WERI-Rb-1 (cell line): Measurements from ENCODE around the gene EPHA4.

ENCODE experiments used
- DNase-seq: peaks from one replicate; pipeline ENCODE4 v3.0.0-alpha.2; 2020
- H3K27ac ChIP-seq: fragments of 250-450 bp; sonication (Bioruptor Pico); 2 replicates; pipeline ENCODE4 v1.5.1; 2020; ENCODE audit warnings: mild to moderate bottlenecking, moderate library complexity
- H3K27me3 ChIP-seq: fragments of 250-450 bp; sonication (Bioruptor Pico); 2 replicates; pipeline ENCODE4 v1.5.1; 2021; ENCODE audit warnings: mild to moderate bottlenecking, low read depth, moderate library complexity; ENCODE audit not compliant: insufficient read depth, severe bottlenecking
- H3K36me3 ChIP-seq: fragments of 250-450 bp; sonication (Bioruptor Pico); 2 replicates; pipeline ENCODE4 v1.5.1; 2020; ENCODE audit warnings: mild to moderate bottlenecking, moderate library complexity
- H3K4me3 ChIP-seq: 2 replicates; pipeline ENCODE4 v1.5.1; 2011; ENCODE audit warnings: low read depth, mild to moderate bottlenecking, control low read depth, low read length
- H3K9me3 ChIP-seq: fragments of 250-450 bp; sonication (Bioruptor Pico); 2 replicates; pipeline ENCODE4 v1.5.1; 2021; ENCODE audit warnings: mild to moderate bottlenecking, moderate library complexity; ENCODE audit not compliant: severe bottlenecking
- CTCF ChIP-seq: IDR thresholded peaks from 2 replicates; pipeline ENCODE4 v1.5.1; 2011; ENCODE audit warnings: low read depth, mild to moderate bottlenecking, control low read depth, inconsistent platforms, low read length

The EPHA4 gene

GRCh38 chr2:221567231-221567760 lies 4.8 kb downstream of the EPHA4 start:
- no peaks in the 10 kb centered on the region for H3K9me3 ChIP-seq
- no peaks in the 10 kb centered on the region for H3K36me3 ChIP-seq

GRCh38 chr2:221563270-221563985 lies 8.7 kb downstream of the EPHA4 start:
- no peaks in the 10 kb centered on the region for H3K9me3 ChIP-seq
- DNase-seq: no peak
- H3K36me3 ChIP-seq: no peaks in the 10 kb centered on the region
- H3K27ac ChIP-seq: no peak overlapping the region
- H3K4me3 ChIP-seq: no peak overlapping the region
- no peaks in the 10 kb centered on the region for H3K27me3 ChIP-seq
- no peak for TF ChIP-seq CTCF

More at GRCh38 chr2:221567231-221567760, 4.8 kb downstream of the EPHA4 start:
- Histone ChIP-seq H3K4me3 (no peak overlapping the region), H3K27me3 (peaks cover 7% of the 10 kb centered on the region), H3K27ac (no peak overlapping the region)
- TF ChIP-seq CTCF: no peak
- DNase-seq: no peak

- Histone ChIP-seq H3K4me3 (no peak overlapping the region), H3K36me3 (no peaks in the 10 kb centered on the region), H3K9me3 (no peaks in the 10 kb centered on the region), H3K27me3 (no peaks in the 10 kb centered on the region), H3K27ac (no peak overlapping the region)
- no peak for TF ChIP-seq CTCF
- DNase-seq: no peak
Observed at GRCh38 chr2:221562226-221562625, 9.9 kb downstream of the EPHA4 start.

- H3K27ac ChIP-seq: no peak overlapping the region
- no peak overlapping the region for H3K4me3 ChIP-seq
- TF ChIP-seq CTCF: no peak
- no peaks in the 10 kb centered on the region for H3K27me3 ChIP-seq
- no peaks in the 10 kb centered on the region for H3K9me3 ChIP-seq
- no peak for DNase-seq
- no peaks in the 10 kb centered on the region for H3K36me3 ChIP-seq
Observed at GRCh38 chr2:221561770-221562169, 10.3 kb downstream of the EPHA4 start.

- Histone ChIP-seq H3K27ac (no peak overlapping the region), H3K27me3 (no peaks in the 10 kb centered on the region), H3K36me3 (no peaks in the 10 kb centered on the region), H3K4me3 (no peak overlapping the region), H3K9me3 (no peaks in the 10 kb centered on the region)
- TF ChIP-seq CTCF: no peak
- DNase-seq: no peak
Observed at GRCh38 chr2:221559991-221560390, 12.1 kb downstream of the EPHA4 start.

GRCh38 chr2:221558107-221558506 lies 14.0 kb downstream of the EPHA4 start:
- no peak for TF ChIP-seq CTCF

More at GRCh38 chr2:221558107-221558506, 14.0 kb downstream of the EPHA4 start:
- Histone ChIP-seq H3K36me3 (no peaks in the 10 kb centered on the region), H3K9me3 (no peaks in the 10 kb centered on the region), H3K27me3 (no peaks in the 10 kb centered on the region), H3K27ac (no peak overlapping the region), H3K4me3 (no peak overlapping the region)
- DNase-seq: no peak
